PFSK-1 (cell line): Measurements from ENCODE around the gene TSPO2.

Experiments
- POLR2AphosphoS5 ChIP-seq: IDR thresholded peaks from 2 replicates; pipeline ENCODE4 v1.6.1; 2012; ENCODE audit warnings: low read depth, mild to moderate bottlenecking, control low read depth, low read length, moderate library complexity
- REST ChIP-seq, 2 experiments: IDR thresholded peaks; 2 replicates each; pipeline versions ENCODE4 v1.6.1 to v1.8.0; 2011 to 2012; ENCODE audit warnings: low read depth in 2 of 2, low read length in 2 of 2, control low read depth in 1 of 2, inconsistent platforms in 1 of 2, mild to moderate bottlenecking in 1 of 2, moderate library complexity in 1 of 2; ENCODE audit not compliant: insufficient read depth in 1 of 2
- SIN3A ChIP-seq: IDR thresholded peaks from 2 replicates; pipeline ENCODE4 v1.6.1; 2012; ENCODE audit warnings: mild to moderate bottlenecking, low read length, moderate library complexity, borderline replicate concordance; ENCODE audit not compliant: insufficient read depth
- TAF1 ChIP-seq: IDR thresholded peaks from 2 replicates; pipeline ENCODE4 v1.6.1; 2012; ENCODE audit warnings: low read length, control low read depth, borderline replicate concordance; ENCODE audit not compliant: insufficient read depth

GRCh38 chr6:41054511-41054910 lies 12.2 kb downstream of the TSPO2 start:
- TF ChIP-seq POLR2AphosphoS5 (no peak), REST (IDR thresholded peaks at IDR 0.05; ENCODE audit: insufficient read depth in 1 of 2, low read depth in 2 of 2, low read length in 2 of 2) (no peak), TAF1 (no peak), SIN3A (no peak)
